GM23338 (cell line): ENCODE results near the gene CUX1. TPM values are rescaled to one million over a fixed set of nuclear protein-coding genes. Genes with fewer than 3 reads are reported as not detected.
A peak's percentile ranks its signal among the peaks of the same experiment; 100 is the strongest.

Source experiments
- ATAC-seq: fragments of 200-7000 bp; cut with Tn5 transposase; 3 replicates; pipeline ENCODE4 v1.9.1; 2020
- DNase-seq: peaks from one replicate; pipeline ENCODE4 v3.0.0-alpha.2; 2015; ENCODE audit warnings: low spot score
- H2AFZ ChIP-seq: fragments of 200-600 bp; sonication (generic); 2 replicates; pipeline ENCODE4 v1.8.0; 2016; ENCODE audit warnings: antibody characterized with exemption, mild to moderate bottlenecking, moderate library complexity
- H3F3A ChIP-seq: fragments of 200-600 bp; sonication (generic); replicated peaks from 2 replicates; pipeline ENCODE4 v1.8.0; 2017; ENCODE audit warnings: antibody characterized with exemption, mixed run types, low read depth
- H3K27ac ChIP-seq: fragments of 200-600 bp; sonication (generic); 2 replicates; pipeline ENCODE4 v1.6.1; 2016; ENCODE audit warnings: low read depth
- H3K27me3 ChIP-seq: fragments of 200-600 bp; sonication (generic); 2 replicates; pipeline ENCODE4 v1.8.0; 2016; ENCODE audit warnings: mild to moderate bottlenecking, mixed run types, moderate library complexity; ENCODE audit not compliant: insufficient read depth
- H3K36me3 ChIP-seq: fragments of 200-600 bp; sonication (generic); 2 replicates; pipeline ENCODE4 v1.8.0; 2016; ENCODE audit warnings: mild to moderate bottlenecking; ENCODE audit not compliant: insufficient read depth
- H3K4me1 ChIP-seq: fragments of 200-600 bp; sonication (generic); 2 replicates; pipeline ENCODE4 v1.8.0; 2016; ENCODE audit warnings: mild to moderate bottlenecking, moderate library complexity; ENCODE audit not compliant: insufficient read depth
- H3K4me2 ChIP-seq: fragments of 200-600 bp; sonication (generic); 2 replicates; pipeline ENCODE4 v1.7.1; 2017; ENCODE audit warnings: mixed run types
- H3K4me3 ChIP-seq: fragments of 200-600 bp; sonication (generic); 2 replicates; pipeline ENCODE4 v1.6.1; 2016; ENCODE audit warnings: mixed run types
- H3K79me2 ChIP-seq: fragments of 200-600 bp; sonication (generic); replicated peaks from 2 replicates; pipeline ENCODE4 v1.8.0; 2017; ENCODE audit warnings: mild to moderate bottlenecking; ENCODE audit not compliant: insufficient read depth
- H3K9me2 ChIP-seq: fragments of 200-600 bp; sonication (generic); 2 replicates; pipeline ENCODE4 v1.8.0; 2017; ENCODE audit not compliant: insufficient read depth
- H4K20me1 ChIP-seq: fragments of 200-600 bp; sonication (generic); replicated peaks from 2 replicates; pipeline ENCODE4 v1.8.0; 2017; ENCODE audit warnings: mild to moderate bottlenecking; ENCODE audit not compliant: insufficient read depth
- H3K27ac Mint-ChIP-seq: 2 replicates; pipeline ENCODE4 v1.8.0; 2020; ENCODE audit warnings: inconsistent platforms, mild to moderate bottlenecking, moderate library complexity, mixed read lengths
- H3K27me3 Mint-ChIP-seq: 3 replicates; pipeline ENCODE4 v1.8.0; 2022; ENCODE audit warnings: low read depth, mild to moderate bottlenecking, moderate library complexity, mixed read lengths, inconsistent platforms; ENCODE audit not compliant: insufficient read depth, poor library complexity
- H3K36me3 Mint-ChIP-seq: 3 replicates; pipeline ENCODE4 v1.8.0; 2021; ENCODE audit warnings: low read depth, mild to moderate bottlenecking, inconsistent platforms, moderate library complexity, mixed read lengths
- H3K4me1 Mint-ChIP-seq: 3 replicates; pipeline ENCODE4 v1.8.0; 2020; ENCODE audit warnings: mild to moderate bottlenecking, inconsistent platforms, mixed read lengths
- H3K4me3 Mint-ChIP-seq: 3 replicates; pipeline ENCODE4 v1.8.0; 2021; ENCODE audit warnings: moderate library complexity, mild to moderate bottlenecking, inconsistent platforms, mixed read lengths
- H3K9me3 Mint-ChIP-seq: 3 replicates; pipeline ENCODE4 v1.8.0; 2020; ENCODE audit warnings: moderate library complexity, mild to moderate bottlenecking, inconsistent platforms, mixed read lengths
- CTCF ChIP-seq, 2 experiments: fragments of 200-600 bp in 1 of 2; sonication (generic) in 1 of 2; conservative IDR thresholded peaks; 2 replicates each; pipeline versions ENCODE4 v1.5.1 to v1.6.1; 2016 to 2017; ENCODE audit warnings: antibody characterized with exemption in 2 of 2, low read depth in 2 of 2, mild to moderate bottlenecking in 2 of 2, moderate library complexity in 1 of 2
- ZNF462 ChIP-seq: fragments of 250-450 bp; sonication (Bioruptor Pico); IDR thresholded peaks from 2 replicates; pipeline ENCODE4 v1.5.0; 2020; ENCODE audit warnings: mild to moderate bottlenecking, moderate library complexity
- polyA plus RNA-seq: library from polyadenylated mRNA; unstranded; fragments of >200 nt; fragmentation: Nextera tagmentation; extraction: Ambion mirVana; gene quantifications from 2 replicates; pipeline ENCODE4 v1.2.1, GENCODE V29; 2016
- total RNA-seq: library from RNA; depleted of rRNA; stranded (reverse); fragments of >200 nt; shearing (Covaris generic); gene quantifications from 2 replicates; pipeline ENCODE4 v1.2.3, GENCODE V29; 2014

The CUX1 gene
- total and polyA plus RNA-seq, 2 experiments from 2014 or later = 49.9 to 64.0 TPM

GRCh38 chr7:101816595-101817470 is 593 bp upstream of the CUX1 start:
- Mint-ChIP-seq H3K9me3 (no peaks in the 10 kb centered on the region; the same call in 2 of the 3 replicates), H3K27ac (no peak overlapping the region), H3K36me3 (no peaks in the 10 kb centered on the region; the same call in 2 of the 3 replicates), H3K27me3 (peaks cover 12% of the 10 kb centered on the region), H3K4me1 (peaks cover 47% of the 10 kb centered on the region), H3K4me3 (peak overlapping the region; percentile 49; the same call in 2 of the 3 replicates)
- no peak for DNase-seq
- Histone ChIP-seq H3F3A (peaks cover 7% of the 10 kb centered on the region; the same call in 1 of the 2 replicates), H3K9me2 (no peaks in the 10 kb centered on the region), H3K27me3 (peaks cover 18% of the 10 kb centered on the region), H3K4me1 (peaks cover 46% of the 10 kb centered on the region), H3K4me2 (peak overlapping the region; percentile 88), H3K79me2 (peaks cover 45% of the 10 kb centered on the region), H3K4me3 (peak overlapping the region; percentile 63), H3K36me3 (no peaks in the 10 kb centered on the region), H4K20me1 (peaks cover 32% of the 10 kb centered on the region), H3K27ac (no peak overlapping the region), H2AFZ (no peak overlapping the region)
- no peak for TF ChIP-seq ZNF462 (CRISPR knock-in tag)
- peak in 1 of 2 experiments; percentile 38; a peak in 2 of 4 replicates for TF ChIP-seq CTCF (conservative IDR thresholded peaks at IDR 0.05; ENCODE audit: low read depth in 2 of 2)
- ATAC-seq = no peak; the same call in 2 of the 3 replicates
